ENCODE results near the gene PPP2R2C. TPM values are rescaled to one million over a fixed set of nuclear protein-coding genes. Genes with fewer than 3 reads are reported as not detected.

Gene PPP2R2C
- total RNA-seq, 2 donors from 2014 or later = 8.0 to 10.4 TPM

- TF ChIP-seq POLR2AphosphoS5 (IDR thresholded peaks at IDR 0.05) (no peak), CTCF (IDR thresholded peaks at IDR 0.05) (no peak), POLR2A (IDR thresholded peaks at IDR 0.05) (no peak)
- Histone ChIP-seq H3K27ac (peak overlapping the region; percentile 75 to 77), H3K4me1 (replicated peaks) (peaks cover 10% of the 10 kb centered on the region), H3K36me3 (no peaks in the 10 kb centered on the region), H3K27me3 (replicated peaks; ENCODE audit: insufficient read depth) (no peaks in the 10 kb centered on the region), H3K4me3 (peak overlapping the region; percentile 78 to 97), H3K9me3 (no peaks in the 10 kb centered on the region)
- 27% methylated on average over 8 of the region's 8 CpGs for WGBS
- intact Hi-C loops (cut with DNase I) = no loop called here
- DNase-seq (ENCODE audit: low spot score) = no peak
These were observed 201.7 kb downstream of the PPP2R2C start for GRCh38 chr4:6270636-6271121.

Other genes with a start within 250 kb of the PPP2R2C start
- gene WFS1, start 202.8 kb downstream of the PPP2R2C start, total RNA-seq = 100 to 1,000 TPM in 1 of 2 donors, 10 to 100 TPM in 1; 53.4 to 169 TPM
- 10 to 100 TPM; 52.7 to 69.5 TPM for gene MAN2B2, start 102.6 kb upstream of the PPP2R2C start, total RNA-seq
- gene MRFAP1, start 168.1 kb upstream of the PPP2R2C start, total RNA-seq = 100 to 1,000 TPM; 256 to 298 TPM
- gene S100P, start 221.3 kb upstream of the PPP2R2C start, total RNA-seq = 10 to 100 TPM in 1 of 2 donors, 1 to 10 TPM in 1; 7.3 to 21.9 TPM
- gene MRFAP1L1, start 237.3 kb upstream of the PPP2R2C start, total RNA-seq = 10 to 100 TPM; 65.2 to 81.9 TPM
- 10 to 100 TPM; 20.4 to 35.2 TPM for gene BLOC1S4, start 243.6 kb upstream of the PPP2R2C start, total RNA-seq

Data from prostate gland (tissue), 2 donors.